ENCODE data around the gene VWA8. TPM values are rescaled to one million over a fixed set of nuclear protein-coding genes. Genes with fewer than 3 reads are reported as not detected.
"Not testable (repeated sequence)": the region's sequence is repeated elsewhere in the genome, so short reads cannot be mapped to it uniquely, and the experiment has no call there.

The VWA8 gene
- total RNA-seq, 2 experiments from 2014 or later, result 18.6 to 21.1 TPM

GRCh38 chr13:41542281-41542680 lies 418.6 kb downstream of the VWA8 start:
- no peak for DNase-seq
- H3K4me3 Mint-ChIP-seq, result no peak overlapping the region
- no peak for ATAC-seq (ENCODE audit: low read depth)
- H3K36me3 Mint-ChIP-seq, result peaks cover 1% of the 10 kb centered on the region
- POLR2A ChIA-PET, result no interaction called here
- no peak overlapping the region for H3K27ac Mint-ChIP-seq
- peaks cover 5% of the 10 kb centered on the region for H3K4me1 Mint-ChIP-seq
- peaks cover 1% of the 10 kb centered on the region for H3K27me3 Mint-ChIP-seq
- peaks cover 2% of the 10 kb centered on the region for H3K9me3 Mint-ChIP-seq

GRCh38 chr13:41541142-41541938 lies 419.6 kb downstream of the VWA8 start:
- Mint-ChIP-seq H3K36me3 (peaks cover 1% of the 10 kb centered on the region), H3K27me3 (peaks cover 1% of the 10 kb centered on the region), H3K9me3 (peaks cover 2% of the 10 kb centered on the region), H3K4me3 (no peak overlapping the region), H3K27ac (no peak overlapping the region), H3K4me1 (peaks cover 5% of the 10 kb centered on the region)
- DNase-seq, result no peak
- POLR2A ChIA-PET, result no interaction called here
- ATAC-seq (ENCODE audit: low read depth), result no peak

- H3K4me1 Mint-ChIP-seq; H3K9me3 Mint-ChIP-seq; ATAC-seq (ENCODE audit: low read depth); POLR2A ChIA-PET; DNase-seq; H3K27me3 Mint-ChIP-seq; H3K27ac Mint-ChIP-seq; H3K4me3 Mint-ChIP-seq; H3K36me3 Mint-ChIP-seq: not testable (repeated sequence)
These were observed 420.7 kb downstream of the VWA8 start for GRCh38 chr13:41540240-41540639.

- Mint-ChIP-seq H3K36me3 (no peaks in the 10 kb centered on the region), H3K27me3 (peaks cover 6% of the 10 kb centered on the region), H3K27ac (no peak overlapping the region), H3K9me3 (peaks cover 3% of the 10 kb centered on the region), H3K4me3 (no peak overlapping the region), H3K4me1 (no peaks in the 10 kb centered on the region)
- DNase-seq (no peak), ATAC-seq (ENCODE audit: low read depth) (no peak)
- POLR2A ChIA-PET, result no interaction called here
These were observed 427.4 kb downstream of the VWA8 start for GRCh38 chr13:41533266-41534052.

GRCh38 chr13:41528021-41528420 lies 432.9 kb downstream of the VWA8 start:
- Mint-ChIP-seq H3K4me1 (no peaks in the 10 kb centered on the region), H3K27me3 (peaks cover 7% of the 10 kb centered on the region), H3K4me3 (no peak overlapping the region), H3K36me3 (no peaks in the 10 kb centered on the region), H3K27ac (no peak overlapping the region), H3K9me3 (peaks cover 4% of the 10 kb centered on the region)
- ATAC-seq (ENCODE audit: low read depth) (no peak), DNase-seq (no peak)
- POLR2A ChIA-PET, result no interaction called here

GRCh38 chr13:41520660-41521630 lies 440.0 kb downstream of the VWA8 start:
- no peak overlapping the region for H3K27ac Mint-ChIP-seq
- ATAC-seq (ENCODE audit: low read depth) (no peak), DNase-seq (no peak)
- no peaks in the 10 kb centered on the region for H3K27me3 Mint-ChIP-seq
- POLR2A ChIA-PET, result no interaction called here
- no peaks in the 10 kb centered on the region for H3K36me3 Mint-ChIP-seq
- H3K4me3 Mint-ChIP-seq, result no peak overlapping the region
- H3K9me3 Mint-ChIP-seq, result peaks cover 4% of the 10 kb centered on the region
- no peaks in the 10 kb centered on the region for H3K4me1 Mint-ChIP-seq

- DNase-seq, result no peak
- Mint-ChIP-seq H3K36me3 (no peaks in the 10 kb centered on the region), H3K9me3 (peaks cover 4% of the 10 kb centered on the region), H3K4me1 (no peaks in the 10 kb centered on the region), H3K27me3 (no peaks in the 10 kb centered on the region), H3K27ac (no peak overlapping the region), H3K4me3 (no peak overlapping the region)
- no peak for ATAC-seq (ENCODE audit: low read depth)
- POLR2A ChIA-PET, result no interaction called here
These were observed 440.8 kb downstream of the VWA8 start for GRCh38 chr13:41520016-41520659.

Small RNAs within 50 kb of the gene (microRNA-seq; reads per million reads assigned to microRNA genes)
- gene MIR5006, result not detected

Other genes with a start within 250 kb of the VWA8 start
- 10 to 100 TPM; 18.9 to 19.1 TPM for gene DGKH, start 87.5 kb upstream of the VWA8 start, total RNA-seq

Measured in activated naive CD8-positive, alpha-beta T cell treated with anti-CD3 and anti-CD28 coated beads, Interleukin-2, amount 10 ng/mL, durations not matched to agents 7 days and 5 days (primary cell).